AG04449 (cell line): ENCODE results near the gene FCER1G.

Source experiments
- CTCF ChIA-PET: fragments of 350-600 bp; formaldehyde crosslinking; extraction: SDS; loops from one replicate; lab custom pipeline; 2021; ENCODE audit warnings: antibody characterized with exemption; lab: Yijun Ruan, JAX
- POLR2A ChIA-PET: fragments of 400-600, 350-600 bp; formaldehyde crosslinking; extraction: SDS; loops from one replicate; lab custom pipeline; 2020; ENCODE audit warnings: antibody characterized with exemption, inconsistent platforms; lab: Yijun Ruan, JAX
- DNase-seq: peaks from one replicate; pipeline ENCODE4 v3.0.0-alpha.2; 2010; ENCODE audit warnings: low read depth, low spot score
- H3K4me3 ChIP-seq: 2 replicates; pipeline ENCODE4 v1.5.1; 2011; ENCODE audit warnings: low read depth, mild to moderate bottlenecking, control low read depth, low read length
- CTCF ChIP-seq: IDR thresholded peaks from one replicate; pipeline ENCODE4 v1.5.1; 2011; ENCODE audit warnings: mild to moderate bottlenecking, moderate library complexity, low read length, control low read depth, inconsistent platforms; ENCODE audit not compliant: insufficient read depth; ENCODE audit errors: missing control alignments

The FCER1G gene

GRCh38 chr1:161266836-161267235, 51.7 kb downstream of the FCER1G start:
- TF ChIP-seq CTCF, result no peak
- ChIA-PET POLR2A (no interaction called here), CTCF (interaction anchor here (1.0 to 1.7 kb wide), 5 partner anchors 14 to 115 kb away, joined by 3 to 6 read pairs (median 4); no protein-coding TSS in a partner anchor)
- DNase-seq, result no peak
- H3K4me3 ChIP-seq, result no peak overlapping the region

GRCh38 chr1:161267321-161267720, 52.2 kb downstream of the FCER1G start:
- ChIA-PET CTCF (interaction anchor here (1.0 to 1.7 kb wide), 3 partner anchors 15 to 115 kb away, joined by 3 to 5 read pairs (median 4); no protein-coding TSS in a partner anchor), POLR2A (no interaction called here)
- no peak overlapping the region for H3K4me3 ChIP-seq
- no peak for DNase-seq
- TF ChIP-seq CTCF, result no peak
